H1 (cell line): Measurements from ENCODE around the gene COL8A2. TPM values are rescaled to one million over a fixed set of nuclear protein-coding genes. Genes with fewer than 3 reads are reported as not detected.

ENCODE experiments used
- ASH2L ChIP-seq: fragments of 200-600, 300-600 bp; sonication (generic); IDR thresholded peaks from one replicate; pipeline ENCODE4 v1.7.1; 2017; ENCODE audit warnings: low read length
- BACH1 ChIP-seq: IDR thresholded peaks from 2 replicates; pipeline ENCODE4 v1.6.1; 2012; ENCODE audit warnings: low read length, improper control_type of control experiment
- CHD1 ChIP-seq: IDR thresholded peaks from 2 replicates; pipeline ENCODE4 v1.6.1; 2012; ENCODE audit warnings: low read depth, low read length, improper control_type of control experiment
- E2F6 ChIP-seq: IDR thresholded peaks from 2 replicates; pipeline ENCODE4 v1.6.1; 2012; ENCODE audit warnings: inconsistent platforms
- GTF2F1 ChIP-seq: IDR thresholded peaks from 2 replicates; pipeline ENCODE4 v1.6.1; 2012; ENCODE audit warnings: low read depth, low read length, improper control_type of control experiment, borderline replicate concordance
- KDM5A ChIP-seq: fragments of 200-600 bp; IDR thresholded peaks from 2 replicates; pipeline ENCODE4 v1.7.1; 2012; ENCODE audit warnings: mild to moderate bottlenecking, low read length, inconsistent platforms, mixed read lengths
- RFX5 ChIP-seq: IDR thresholded peaks from 2 replicates; pipeline ENCODE4 v1.6.1; 2011; ENCODE audit warnings: low read depth, low read length, improper control_type of control experiment, borderline replicate concordance
- SAP30 ChIP-seq: fragments of 300-600 bp; sonication (generic); IDR thresholded peaks from 2 replicates; pipeline ENCODE4 v1.7.1; 2012; ENCODE audit warnings: low read length, moderate library complexity, mild to moderate bottlenecking, inconsistent platforms; ENCODE audit not compliant: insufficient read depth, insufficient replicate concordance
- USF2 ChIP-seq: IDR thresholded peaks from 2 replicates; pipeline ENCODE4 v1.6.1; 2011; ENCODE audit warnings: low read length, improper control_type of control experiment
- polyA plus RNA-seq, 7 experiments: library from polyadenylated mRNA; depleted of rRNA in 3 of 7; stranded (reverse) in 5 of 7; unstranded in 2 of 7; fragments of >200 nt in 5 of 7; fragments of 200-250 nt in 2 of 7; gene quantifications; 1 replicate in 5 of 7; 2 replicates in 1 of 7; 4 replicates in 1 of 7; pipeline versions ENCODE4 v1.2.1 to v1.2.3, GENCODE V29; 2011 to 2013; ENCODE audit warnings: missing spikeins in 2 of 7, mixed read lengths in 2 of 7
- total RNA-seq: library from RNA; stranded (reverse); fragmentation: NEBNext Ultra II Directional; extraction: Animal tissue kit (Norgen Biotek cat#: 25700); gene quantifications from 2 replicates; pipeline ENCODE4 v1.2.1, GENCODE V29; 2021

The COL8A2 gene
- total and polyA plus RNA-seq, 2 of the 8 experiments (the other 6 are each of a cell fraction or from before 2014, with no cell fraction given), result 2.1 to 2.8 TPM

GRCh38 chr1:36097693-36098585 is 27.1 kb downstream of the COL8A2 start (continued):
- TF ChIP-seq CHD1 (no peak), SAP30 (no peak), ASH2L (no peak), USF2 (no peak), KDM5A (no peak), BACH1 (no peak), GTF2F1 (no peak), RFX5 (no peak), E2F6 (no peak)
